Embryonic facial prominence (tissue), 1 donor: ENCODE data around the gene ADSS1.
"Not testable (repeated sequence)": the region's sequence is repeated elsewhere in the genome, so short reads cannot be mapped to it uniquely, and the experiment has no call there.

ENCODE experiments used
- DNase-seq: peaks from one replicate; pipeline ENCODE4 v3.0.0-alpha.2; 2016; ENCODE audit errors: extremely low spot score

ADSS1 gene

DNA sequence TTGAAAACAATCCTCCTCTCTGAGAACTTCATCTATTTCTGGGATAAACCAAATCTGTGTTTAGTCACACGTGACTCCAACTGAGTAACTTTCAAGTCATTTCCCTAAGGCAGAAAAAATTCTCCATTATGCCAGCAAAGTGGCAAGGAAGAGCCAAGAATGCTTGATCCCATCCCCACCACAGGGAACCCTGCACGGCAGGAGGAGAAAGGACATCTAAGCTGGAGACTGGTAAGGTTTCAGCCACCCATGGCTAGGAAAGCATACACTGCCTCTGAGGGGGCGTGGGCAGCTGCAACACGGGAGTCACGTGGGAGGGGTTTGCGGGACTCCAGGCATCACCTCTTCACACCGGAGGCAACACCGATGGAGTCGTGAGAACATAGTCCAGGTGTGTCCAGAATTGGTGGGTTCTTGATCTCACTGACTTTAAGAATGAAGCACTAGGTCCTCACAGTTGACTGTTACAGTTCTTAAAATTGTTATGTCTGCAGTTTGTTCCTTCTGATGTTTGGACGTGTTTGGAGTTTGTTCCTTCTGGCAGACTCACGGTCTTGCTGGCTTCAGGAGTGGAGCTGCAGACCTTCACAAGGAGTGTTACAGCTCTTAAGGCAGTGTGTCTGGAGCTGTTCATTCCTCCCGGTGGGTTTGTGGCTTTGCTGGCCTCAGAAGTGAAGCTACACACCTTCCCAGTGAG is 26.2 kb downstream of the ADSS1 start:
- no peak for DNase-seq

DNA sequence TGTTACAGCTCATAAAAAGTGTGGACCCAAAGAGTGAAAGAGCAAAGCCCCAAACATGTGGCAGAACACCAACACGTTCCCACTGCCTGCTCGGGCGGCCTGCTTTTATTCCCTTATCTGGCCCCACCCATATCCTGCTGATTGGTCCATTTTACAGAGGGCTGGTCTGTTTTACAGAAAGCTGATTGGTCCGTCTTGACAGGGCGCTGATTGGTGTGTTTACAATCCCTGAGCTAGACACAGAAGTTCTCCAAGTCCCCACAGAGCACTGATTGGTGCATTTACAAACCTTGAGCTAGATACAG is 26.7 kb downstream of the ADSS1 start:
- DNase-seq, result not testable (repeated sequence)

DNA sequence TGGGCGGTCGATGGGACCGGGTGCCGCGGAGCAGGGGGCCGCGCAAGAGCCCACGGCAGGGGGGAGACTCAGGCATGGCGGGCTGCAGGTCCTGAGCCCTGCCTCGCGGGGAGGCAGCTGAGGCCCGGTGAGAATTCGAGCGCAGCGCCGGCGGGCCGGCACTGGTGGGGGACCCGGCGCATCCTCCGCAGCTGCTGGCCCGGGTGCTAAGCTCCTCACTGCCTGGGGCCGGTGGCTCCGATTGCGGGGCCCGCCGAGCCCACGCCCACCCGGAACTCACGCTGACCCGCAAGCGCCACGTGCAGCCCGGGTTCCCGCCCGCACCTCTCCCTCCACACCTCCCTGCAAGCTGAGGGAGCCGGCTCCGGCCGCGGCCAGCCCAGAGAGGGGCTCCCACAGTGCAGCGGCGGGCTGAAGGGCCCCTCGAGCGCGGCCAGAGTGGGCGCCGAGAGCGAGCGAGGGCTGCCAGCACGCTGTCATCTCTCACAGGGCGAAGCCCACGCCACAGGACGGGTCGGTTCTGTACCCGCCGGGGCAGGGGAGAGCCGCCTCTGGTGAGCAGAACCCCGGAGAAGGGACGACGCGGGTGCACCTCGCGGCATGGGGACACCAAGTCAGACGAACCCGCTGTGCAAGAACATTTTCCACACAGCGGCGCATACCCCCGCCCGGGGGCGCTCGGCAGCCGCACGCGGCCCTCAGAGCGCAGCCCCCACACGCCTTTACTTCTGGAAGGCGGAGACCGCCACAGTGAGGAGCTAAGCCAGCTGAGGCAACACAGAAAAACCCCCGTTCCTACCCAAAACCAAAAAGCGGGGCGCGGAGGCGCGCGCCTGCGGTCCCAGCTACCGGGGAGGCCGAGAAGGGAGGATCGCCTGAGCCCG is 27.8 kb downstream of the ADSS1 start:
- DNase-seq, result no peak

DNA sequence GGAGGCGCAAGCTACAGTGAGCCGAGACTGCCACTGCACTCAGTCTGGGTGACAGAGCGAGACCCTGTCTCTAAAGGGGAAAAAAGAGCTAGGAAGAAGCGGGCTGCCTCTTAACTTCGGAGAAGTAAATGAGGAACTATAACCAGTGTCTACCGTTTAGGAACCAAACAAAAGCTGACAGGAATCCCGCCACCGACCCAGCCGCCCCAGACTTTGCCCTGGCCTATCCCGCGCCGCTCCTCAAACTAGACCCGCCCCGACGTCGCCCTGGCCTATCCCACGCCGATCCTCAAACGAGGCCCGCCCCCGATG is 28.4 kb downstream of the ADSS1 start:
- DNase-seq, result no peak

DNA sequence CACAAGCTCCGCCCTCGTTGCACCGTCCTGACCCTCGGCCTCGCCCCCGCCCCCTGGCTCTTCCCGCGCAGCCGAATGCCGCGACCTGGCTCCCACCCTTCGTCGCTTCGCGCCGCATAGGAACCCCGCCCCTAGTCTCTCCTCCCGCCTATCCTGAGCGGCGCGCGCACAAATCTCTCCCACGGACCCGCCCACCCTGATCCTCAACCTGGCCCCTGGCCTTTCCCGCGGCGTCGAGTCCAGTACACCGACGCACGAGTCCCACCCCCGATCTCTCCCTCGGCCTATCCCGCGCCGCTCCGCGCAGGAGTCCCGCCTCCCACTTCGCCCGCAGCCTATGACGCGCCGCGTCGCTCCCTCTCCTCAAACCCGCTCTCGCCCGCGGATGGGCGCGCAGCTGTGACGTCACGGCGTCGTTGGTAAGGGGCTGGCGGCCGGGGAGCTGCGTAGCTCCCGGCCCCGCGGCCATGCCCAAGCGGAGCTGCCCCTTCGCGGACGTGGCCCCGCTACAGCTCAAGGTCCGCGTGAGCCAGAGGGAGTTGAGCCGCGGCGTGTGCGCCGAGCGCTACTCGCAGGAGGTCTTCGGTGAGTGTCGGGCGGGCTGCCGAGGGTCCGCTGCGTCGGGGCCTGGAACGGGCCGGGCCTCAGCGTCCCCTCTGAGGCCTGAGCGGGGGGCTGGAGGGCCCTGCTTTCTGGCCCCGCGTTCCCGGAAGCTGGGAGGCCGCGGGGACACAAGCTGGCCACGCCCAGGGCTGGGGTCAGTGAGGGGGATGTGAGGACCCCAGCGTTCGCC is 28.9 kb downstream of the ADSS1 start, which contains the start of gene SIVA1:
TSS of gene SIVA1 (plus strand) at position 413 of the 793 bp plus-strand sequence. CDS start at position 468, 55 bp downstream.
- peak; percentile 99 for DNase-seq

DNA sequence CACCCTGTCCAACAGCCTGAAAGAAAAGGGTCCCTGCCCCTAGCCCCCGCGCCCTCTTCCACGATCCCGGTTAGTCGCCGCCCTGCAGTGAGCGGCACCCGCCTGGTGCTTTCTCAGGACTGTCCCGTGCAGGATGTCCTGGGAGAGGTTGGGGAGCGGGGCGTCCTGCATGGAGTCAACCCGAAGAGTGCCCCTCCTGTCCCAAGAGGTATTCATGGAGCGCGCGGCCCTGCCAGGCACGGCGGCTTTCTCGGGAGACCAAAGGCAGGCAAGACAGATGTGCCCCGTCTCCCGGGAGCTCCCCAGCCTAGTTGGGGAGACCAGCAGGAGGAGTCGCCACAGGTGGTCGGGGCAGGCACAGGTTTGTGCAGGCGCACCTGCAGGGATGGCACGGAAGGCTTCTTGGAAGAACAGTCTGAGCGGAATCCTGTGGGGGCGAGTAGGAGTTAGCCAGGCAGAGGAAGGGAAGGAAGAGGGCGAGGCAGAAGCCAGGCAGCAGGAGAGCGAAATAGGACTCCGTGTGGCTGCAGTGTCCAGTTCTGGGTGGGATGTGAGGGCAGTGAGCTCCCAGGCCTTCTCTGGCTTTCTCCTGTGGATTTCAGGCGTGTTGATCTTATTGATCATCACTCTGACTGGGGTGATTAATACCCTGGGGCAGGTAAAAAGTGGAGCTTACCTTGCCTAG is 29.6 kb downstream of the ADSS1 start:
- no peak for DNase-seq

DNA sequence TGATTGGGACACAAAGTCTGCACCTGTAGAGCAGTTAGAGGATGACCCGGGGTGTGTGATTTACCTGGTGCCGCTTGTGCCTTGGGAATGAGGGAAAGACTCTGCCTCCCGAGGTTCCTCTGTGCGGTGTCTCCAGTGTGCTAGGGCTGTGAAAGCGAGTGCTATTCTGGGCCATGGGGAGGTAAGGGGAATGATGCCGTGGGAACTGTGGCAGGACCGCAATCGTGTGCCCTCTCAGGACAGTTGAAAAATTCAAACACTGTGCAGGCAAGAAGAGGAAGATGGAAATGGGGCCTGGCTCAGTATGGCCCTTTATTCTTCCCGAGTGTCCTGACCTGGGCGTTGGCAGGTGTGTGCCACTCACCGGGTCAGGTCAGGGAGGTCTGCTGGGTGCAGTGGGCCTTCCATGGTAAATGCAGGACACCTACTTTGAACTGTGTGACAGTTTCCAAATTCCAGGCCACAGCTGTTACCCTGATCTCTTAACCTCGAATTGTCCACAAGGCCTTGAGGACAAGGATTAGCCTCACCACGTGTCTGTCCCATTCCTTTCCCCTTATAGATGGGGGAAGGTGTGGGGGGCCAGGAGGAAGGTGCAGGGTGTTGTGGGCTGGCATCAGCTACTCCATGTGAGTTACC is 30.3 kb downstream of the ADSS1 start:
- DNase-seq, result no peak

DNA sequence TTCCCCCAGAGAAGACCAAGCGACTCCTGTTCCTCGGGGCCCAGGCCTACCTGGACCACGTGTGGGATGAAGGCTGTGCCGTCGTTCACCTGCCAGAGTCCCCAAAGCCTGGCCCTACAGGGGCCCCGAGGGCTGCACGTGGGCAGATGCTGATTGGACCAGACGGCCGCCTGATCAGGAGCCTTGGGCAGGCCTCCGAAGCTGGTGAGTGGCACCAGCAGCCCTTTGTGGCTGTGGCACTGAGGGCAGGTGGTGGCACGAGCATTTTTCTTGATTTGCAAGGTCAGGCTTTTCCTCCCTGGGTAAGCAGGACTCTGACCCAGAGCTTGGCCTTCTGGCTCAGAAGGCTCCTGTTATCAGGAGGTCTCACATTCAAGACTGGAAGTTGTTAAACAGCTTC is 31.6 kb downstream of the ADSS1 start:
- no peak for DNase-seq

DNA sequence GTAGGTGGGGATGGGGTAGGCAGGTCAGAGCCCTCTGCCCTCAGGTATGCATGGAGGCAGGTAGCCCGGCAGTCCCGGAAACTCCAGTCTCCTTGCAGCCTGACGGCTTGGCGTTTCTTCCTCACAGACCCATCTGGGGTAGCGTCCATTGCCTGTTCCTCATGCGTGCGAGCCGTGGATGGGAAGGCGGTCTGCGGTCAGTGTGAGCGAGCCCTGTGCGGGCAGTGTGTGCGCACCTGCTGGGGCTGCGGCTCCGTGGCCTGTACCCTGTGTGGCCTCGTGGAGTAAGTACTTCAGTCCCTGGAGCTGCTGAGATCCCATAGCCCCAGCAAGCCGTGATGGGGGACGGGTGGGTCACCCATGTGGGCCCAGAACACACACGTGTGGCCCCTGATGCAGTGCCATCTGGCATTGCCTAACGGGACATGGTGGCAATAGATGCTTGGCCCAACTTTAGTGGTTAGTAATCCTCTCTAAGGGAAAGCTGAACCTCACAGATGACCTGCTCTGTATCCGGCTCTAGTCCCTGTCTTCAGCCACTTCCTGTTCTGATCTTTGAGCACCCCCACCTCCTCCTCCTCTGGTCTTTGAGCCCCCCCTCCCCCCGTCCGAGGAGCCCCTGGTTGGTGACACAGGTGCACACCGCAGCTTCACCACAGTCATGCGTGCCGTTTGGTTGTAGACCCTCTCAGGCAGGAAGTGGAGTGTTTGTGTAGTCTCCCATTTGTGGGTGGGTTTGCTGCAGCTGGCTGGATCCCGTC is 32.6 kb downstream of the ADSS1 start:
- DNase-seq, result no peak

DNA sequence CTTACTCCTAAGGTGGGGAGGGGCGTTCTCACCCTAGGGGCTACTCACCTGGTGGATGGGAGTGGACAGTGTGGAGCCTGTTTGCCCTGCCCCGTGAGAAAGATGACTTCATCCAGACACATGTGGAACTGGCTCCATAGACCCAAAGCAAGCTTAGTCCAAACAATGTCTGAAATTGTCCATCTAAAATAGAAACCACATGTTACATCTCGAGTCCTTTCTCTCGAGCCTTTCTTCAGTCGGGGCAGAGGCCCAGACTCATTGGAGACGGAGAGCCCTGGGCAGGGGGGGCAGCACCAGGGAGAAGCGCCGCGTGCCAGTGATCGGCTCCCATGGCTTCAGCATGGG is 33.2 kb downstream of the ADSS1 start:
- no peak for DNase-seq

DNA sequence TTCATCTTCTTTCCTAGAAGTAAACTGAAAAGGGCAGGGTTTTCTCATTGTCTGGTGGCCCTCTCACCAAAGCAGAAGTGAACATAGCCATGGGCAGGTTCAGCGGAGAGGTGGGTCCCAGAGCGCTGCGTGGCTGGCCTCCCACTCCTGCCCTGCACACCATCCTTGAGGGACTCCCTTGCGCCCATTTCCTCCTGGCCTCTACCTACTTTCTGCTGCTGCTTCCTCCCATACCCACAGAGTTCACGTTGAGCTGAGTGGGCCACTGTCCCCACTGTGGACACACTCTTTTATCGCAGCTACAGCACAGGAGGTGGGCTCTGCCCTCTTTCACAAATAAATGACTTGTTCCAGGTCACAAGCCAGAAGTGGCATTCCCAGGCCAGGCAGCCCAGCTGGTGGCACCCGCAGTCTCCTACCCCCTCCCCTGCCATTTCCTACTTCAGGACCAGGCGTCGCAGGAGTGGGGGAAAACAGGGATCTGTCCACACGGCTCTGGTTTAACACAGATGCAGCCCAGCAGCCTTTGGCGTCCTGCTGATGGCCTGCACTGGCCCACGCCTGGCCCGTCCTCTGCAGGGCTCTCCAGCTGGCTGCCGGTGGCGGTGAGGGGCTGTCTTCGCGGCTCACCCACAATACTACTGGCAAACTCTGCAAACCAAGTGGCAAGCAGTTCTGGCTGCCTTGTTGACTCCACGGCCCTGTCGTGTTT is 33.8 kb downstream of the ADSS1 start:
- no peak for DNase-seq

DNA sequence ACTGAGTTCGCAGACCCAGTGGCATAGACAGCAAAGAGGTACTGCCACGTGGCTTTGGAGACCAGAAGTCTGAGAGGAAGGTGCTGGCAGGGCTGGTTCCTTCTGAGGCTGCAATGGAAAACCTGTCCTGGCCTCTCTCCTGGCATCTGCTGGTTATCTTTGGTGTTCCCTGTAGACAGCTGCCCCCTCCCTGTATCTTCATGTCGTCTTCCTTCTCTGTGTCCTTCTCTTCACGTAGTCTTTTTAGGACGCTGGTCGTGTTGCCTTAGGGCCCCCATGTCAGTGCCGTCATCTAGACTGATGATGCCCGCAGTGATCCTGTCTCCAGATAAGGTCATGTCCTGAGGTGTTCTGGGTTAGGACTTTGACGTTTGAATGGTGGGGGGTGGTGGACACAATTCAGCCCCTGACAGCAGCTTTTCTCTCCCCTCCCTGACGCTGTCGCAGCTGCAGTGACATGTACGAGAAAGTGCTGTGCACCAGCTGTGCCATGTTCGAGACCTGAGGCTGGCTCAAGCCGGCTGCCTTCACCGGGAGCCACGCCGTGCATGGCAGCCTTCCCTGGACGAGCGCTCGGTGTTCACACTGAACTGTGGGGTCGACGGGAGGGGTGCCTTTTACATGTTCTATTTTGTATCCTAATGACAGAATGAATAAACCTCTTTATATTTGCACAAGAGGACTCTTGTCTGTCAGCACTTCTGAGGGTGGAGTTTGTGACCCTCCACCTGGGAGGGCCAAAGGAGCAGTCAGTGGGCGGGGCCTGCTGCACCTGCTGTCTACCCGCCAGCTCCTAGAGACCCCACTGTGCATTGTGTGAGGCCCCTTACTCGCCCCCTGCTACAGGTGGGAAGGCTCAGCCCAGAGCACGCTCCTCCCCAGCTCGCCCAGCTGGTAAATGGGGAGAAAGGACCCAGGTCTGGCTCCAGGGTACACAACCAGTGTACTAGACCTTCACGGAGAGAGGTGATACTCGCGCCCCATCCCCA is 35.2 kb downstream of the ADSS1 start:
- no peak for DNase-seq

DNA sequence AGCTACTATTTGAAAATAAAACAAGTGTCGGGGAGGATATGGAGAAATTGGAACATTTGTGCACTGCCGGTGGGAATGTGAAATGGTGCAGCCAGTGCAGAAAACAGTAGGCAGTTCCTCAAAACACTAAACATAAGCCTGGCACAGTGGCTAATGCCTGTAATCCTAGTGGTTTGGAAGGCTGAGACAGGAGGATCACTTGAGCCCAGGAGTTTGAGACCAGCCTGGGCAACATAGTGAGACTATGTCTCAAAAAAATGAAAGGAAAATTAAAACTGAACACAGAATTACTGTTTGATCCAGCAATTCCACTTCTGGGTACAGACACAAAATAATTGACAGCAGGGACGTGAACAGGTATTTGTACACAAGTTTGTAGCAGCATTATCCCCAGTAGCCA is 41.5 kb downstream of the ADSS1 start:
- no peak for DNase-seq

DNA sequence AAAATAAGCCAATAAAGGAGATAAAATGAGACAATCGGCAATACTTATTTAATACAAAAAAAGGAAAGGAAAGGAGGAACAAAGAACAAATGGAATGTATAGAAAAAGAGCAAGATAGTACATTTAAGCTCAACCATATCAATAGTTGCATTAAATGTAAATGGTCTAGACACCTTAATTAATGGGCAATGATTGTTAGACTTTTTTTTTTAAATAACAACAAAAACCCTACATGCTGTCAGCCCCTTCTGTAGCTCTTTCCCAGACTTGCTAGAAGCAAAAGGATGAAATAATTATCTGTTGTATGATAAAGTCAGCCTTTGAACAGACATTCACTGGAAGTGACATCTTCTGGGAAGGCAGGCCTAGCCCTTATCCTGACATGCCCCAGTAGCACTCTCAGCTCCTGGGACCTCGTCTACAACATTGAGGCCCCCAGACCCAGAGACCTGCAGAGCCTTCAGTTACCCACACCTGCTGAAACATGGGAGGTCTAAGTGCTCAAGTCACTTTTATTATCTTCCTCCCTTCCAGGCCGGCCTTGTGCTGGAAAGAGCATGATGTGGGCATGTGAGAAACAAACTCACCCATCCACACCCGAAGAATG is 42.3 kb downstream of the ADSS1 start:
- no peak for DNase-seq

DNA sequence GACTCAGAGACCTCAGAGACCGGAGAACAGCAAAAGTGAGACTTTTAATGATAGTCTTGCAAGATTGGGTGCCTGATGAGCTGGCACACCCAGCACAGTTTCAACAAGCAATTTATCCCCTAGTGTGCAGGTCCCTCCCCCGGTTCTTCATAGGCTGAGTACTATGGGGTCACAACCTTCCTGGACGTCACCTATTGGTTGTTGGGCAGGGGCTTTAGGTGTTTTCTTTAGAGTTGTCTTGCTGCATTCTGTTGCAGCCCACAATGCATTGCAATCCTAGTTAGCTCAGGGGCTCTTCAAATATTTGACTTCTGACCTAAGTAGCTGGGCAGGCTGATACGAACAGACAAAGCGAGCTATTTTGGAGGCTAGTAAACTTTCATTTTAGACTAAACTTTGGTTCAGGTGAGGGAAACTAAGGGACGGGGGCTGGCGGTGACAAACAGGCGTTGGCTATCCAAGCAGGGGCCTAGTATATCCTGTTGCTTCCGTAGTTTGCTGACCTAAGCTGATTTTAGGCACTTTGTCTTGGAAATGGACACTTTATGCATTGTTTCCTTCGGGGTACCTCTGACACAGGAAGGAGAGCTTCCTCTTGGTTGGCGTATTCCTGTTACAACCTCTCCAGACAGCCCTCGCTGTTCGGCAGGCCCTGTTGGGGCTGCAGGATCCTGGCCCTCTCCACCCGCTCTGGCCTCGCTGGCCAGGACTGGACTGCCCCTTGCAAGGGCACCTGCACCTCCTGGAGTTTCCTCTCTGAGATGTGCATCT is 43.0 kb downstream of the ADSS1 start:
- no peak for DNase-seq

DNA sequence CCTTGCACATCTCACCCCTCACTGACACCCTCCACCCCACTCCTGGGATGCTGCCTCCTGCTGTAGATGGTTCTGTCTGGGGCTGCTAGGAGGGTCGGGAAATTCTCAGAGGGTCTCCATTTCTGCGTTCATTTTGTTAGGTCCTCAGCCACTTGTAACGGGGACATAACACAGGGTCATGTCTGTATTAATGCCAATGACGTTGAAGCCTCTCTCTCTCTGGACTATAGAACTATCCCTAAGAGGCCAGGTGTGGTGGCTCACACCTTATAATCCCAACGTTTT is 43.5 kb downstream of the ADSS1 start:
- no peak for DNase-seq

DNA sequence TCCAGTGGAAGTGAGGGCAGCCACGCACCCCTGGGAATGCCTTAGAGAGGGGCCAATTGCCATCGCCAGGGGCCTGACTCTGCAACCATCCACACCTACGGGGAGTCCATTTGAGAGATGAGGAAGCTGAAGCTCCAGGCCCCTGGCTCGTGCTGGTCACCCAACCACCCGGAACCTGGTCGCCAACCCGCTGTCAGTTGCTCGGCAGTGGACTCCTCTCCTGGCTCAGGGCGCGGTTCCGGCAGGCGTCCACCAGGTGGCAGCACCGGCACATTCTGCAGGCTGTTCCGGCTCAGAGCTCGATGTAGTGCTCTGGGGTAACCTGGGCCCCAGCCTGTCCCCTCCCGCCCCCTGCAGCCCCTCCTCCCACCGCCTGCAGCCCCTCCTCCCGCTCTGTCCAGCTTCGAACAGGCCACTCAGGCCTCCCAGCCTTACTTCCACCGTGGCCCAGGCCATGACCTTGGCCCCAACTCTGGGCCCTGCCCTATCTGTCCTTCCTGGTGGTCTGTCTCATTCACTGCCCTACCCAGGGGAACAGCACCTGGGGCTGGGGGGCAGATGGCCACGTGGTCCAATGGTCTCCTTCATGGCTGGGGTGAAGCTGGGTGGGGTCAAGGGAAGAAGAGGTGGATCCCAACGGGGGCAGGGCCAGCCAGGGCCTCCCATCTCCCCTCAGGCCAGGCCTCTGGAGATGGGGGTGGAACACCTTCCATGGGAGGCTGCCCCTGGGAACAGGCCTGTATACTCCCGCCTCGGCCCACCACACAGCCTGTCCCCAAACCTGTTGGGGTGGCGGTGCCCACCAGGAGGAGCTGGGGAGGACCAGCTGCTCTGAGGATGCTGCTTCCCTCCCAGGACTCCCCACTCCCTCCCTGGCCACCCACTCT is 44.7 kb downstream of the ADSS1 start:
- DNase-seq, result peak; percentile 53
